Measurements from ENCODE around the gene SYF2. TPM values are rescaled to one million over a fixed set of nuclear protein-coding genes. Genes with fewer than 3 reads are reported as not detected.
A peak's percentile ranks its signal among the peaks of the same experiment; 100 is the strongest.

SYF2 gene
- total and polyA plus RNA-seq, 4 experiments from 2014 or later = 64.3 to 111 (median 74.9) TPM

GRCh38 chr1:25198663-25199252, 33.5 kb downstream of the SYF2 start:
- H3K27ac Mint-ChIP-seq = peak overlapping the region in 2 of 7 donors; percentile 11 to 17
- H3K4me3 Mint-ChIP-seq = no peak overlapping the region
- no peaks in the 10 kb centered on the region for H3K36me3 Mint-ChIP-seq
- no peaks in the 10 kb centered on the region for H3K27me3 ChIP-seq (ENCODE audit: insufficient read depth, low read length)
- no peak for DNase-seq
- H3K4me3 ChIP-seq (ENCODE audit: low read length in 2 of 2) = no peak overlapping the region
- ChIA-PET POLR2A (ENCODE audit: partially characterized antibody) (no interaction called here), CTCF (ENCODE audit: partially characterized antibody) (no interaction called here)
- H3K9me3 Mint-ChIP-seq = no peaks in the 10 kb centered on the region
- no peaks in the 10 kb centered on the region for H3K36me3 ChIP-seq (ENCODE audit: insufficient read depth, low read length)
- no peaks in the 10 kb centered on the region for H3K4me1 ChIP-seq (ENCODE audit: insufficient read depth, low read length)
- peaks cover 3 to 4% of the 10 kb centered on the region in 2 donors for H3K27me3 Mint-ChIP-seq
- intact Hi-C loops (cut with micrococcal nuclease) = no loop called here
- H3K9me3 ChIP-seq (ENCODE audit: control insufficient read depth in 1 of 2, low read length in 2 of 2) = no peaks in the 10 kb centered on the region
- peaks cover 5 to 14% (median 9%) of the 10 kb centered on the region in 4 donors for H3K4me1 Mint-ChIP-seq
- H3K27ac ChIP-seq (ENCODE audit: low read depth, low read length) = no peak overlapping the region

GRCh38 chr1:25197982-25198662, 34.2 kb downstream of the SYF2 start:
- H3K4me3 ChIP-seq (ENCODE audit: low read length in 2 of 2) = no peak overlapping the region
- intact Hi-C loops (cut with micrococcal nuclease) = no loop called here
- Mint-ChIP-seq H3K4me3 (peak overlapping the region in 1 of 8 donors; percentile 6), H3K4me1 (peaks cover 5 to 14% (median 9%) of the 10 kb centered on the region in 4 donors), H3K36me3 (no peaks in the 10 kb centered on the region), H3K9me3 (no peaks in the 10 kb centered on the region), H3K27ac (peak overlapping the region in 5 of 7 donors; percentile 2 to 80 (median 11)), H3K27me3 (peaks cover 4 to 6% of the 10 kb centered on the region in 2 donors)
- no peak for DNase-seq
- CTCF ChIA-PET (ENCODE audit: partially characterized antibody) = interaction anchor here (1.0 kb wide), 1 partner anchor 8 kb away, joined by 3 read pairs; no protein-coding TSS in a partner anchor
- no peaks in the 10 kb centered on the region for H3K36me3 ChIP-seq (ENCODE audit: insufficient read depth, low read length)
- no peaks in the 10 kb centered on the region for H3K4me1 ChIP-seq (ENCODE audit: insufficient read depth, low read length)
- H3K27ac ChIP-seq (ENCODE audit: low read depth, low read length) = no peak overlapping the region
- H3K27me3 ChIP-seq (ENCODE audit: insufficient read depth, low read length) = no peaks in the 10 kb centered on the region
- no peaks in the 10 kb centered on the region for H3K9me3 ChIP-seq (ENCODE audit: control insufficient read depth in 1 of 2, low read length in 2 of 2)
- POLR2A ChIA-PET (ENCODE audit: partially characterized antibody) = no interaction called here

- Histone ChIP-seq H3K27ac (ENCODE audit: low read depth, low read length) (no peak overlapping the region), H3K4me1 (ENCODE audit: insufficient read depth, low read length) (no peaks in the 10 kb centered on the region), H3K4me3 (ENCODE audit: low read length in 2 of 2) (no peak overlapping the region), H3K27me3 (ENCODE audit: insufficient read depth, low read length) (no peaks in the 10 kb centered on the region), H3K9me3 (ENCODE audit: control insufficient read depth in 1 of 2, low read length in 2 of 2) (no peaks in the 10 kb centered on the region), H3K36me3 (ENCODE audit: insufficient read depth, low read length) (no peaks in the 10 kb centered on the region)
- intact Hi-C loops (cut with micrococcal nuclease) = no loop called here
- DNase-seq = no peak
- Mint-ChIP-seq H3K27ac (peak overlapping the region in 1 of 7 donors; percentile 80), H3K36me3 (no peaks in the 10 kb centered on the region), H3K9me3 (no peaks in the 10 kb centered on the region), H3K27me3 (peaks cover 4 to 6% of the 10 kb centered on the region in 2 donors), H3K4me3 (no peak overlapping the region), H3K4me1 (peaks cover 5 to 14% (median 9%) of the 10 kb centered on the region in 4 donors)
- CTCF ChIA-PET (ENCODE audit: partially characterized antibody) = interaction anchor here (0.9 to 1.2 kb wide), 3 partner anchors 7 to 9 kb away, joined by 3 to 5 read pairs (median 3); no protein-coding TSS in a partner anchor
- POLR2A ChIA-PET (ENCODE audit: partially characterized antibody) = no interaction called here
Observed at GRCh38 chr1:25197235-25197975, 34.9 kb downstream of the SYF2 start.

GRCh38 chr1:25196830-25197229, 35.5 kb downstream of the SYF2 start:
- Histone ChIP-seq H3K27ac (ENCODE audit: low read depth, low read length) (no peak overlapping the region), H3K36me3 (ENCODE audit: insufficient read depth, low read length) (no peaks in the 10 kb centered on the region), H3K9me3 (ENCODE audit: control insufficient read depth in 1 of 2, low read length in 2 of 2) (no peaks in the 10 kb centered on the region), H3K4me3 (ENCODE audit: low read length in 2 of 2) (no peak overlapping the region), H3K27me3 (ENCODE audit: insufficient read depth, low read length) (no peaks in the 10 kb centered on the region), H3K4me1 (ENCODE audit: insufficient read depth, low read length) (no peaks in the 10 kb centered on the region)
- ChIA-PET POLR2A (ENCODE audit: partially characterized antibody) (no interaction called here), CTCF (ENCODE audit: partially characterized antibody) (interaction anchor here (0.9 to 1.2 kb wide), 2 partner anchors 8 to 10 kb away, joined by 3 to 5 read pairs; no protein-coding TSS in a partner anchor)
- DNase-seq = no peak
- H3K36me3 Mint-ChIP-seq = no peaks in the 10 kb centered on the region
- intact Hi-C loops (cut with micrococcal nuclease) = no loop called here
- peak overlapping the region in 1 of 7 donors; percentile 64 for H3K27ac Mint-ChIP-seq
- peaks cover 5 to 14% (median 9%) of the 10 kb centered on the region in 4 donors for H3K4me1 Mint-ChIP-seq
- no peaks in the 10 kb centered on the region for H3K9me3 Mint-ChIP-seq
- H3K27me3 Mint-ChIP-seq = peaks cover 4 to 6% of the 10 kb centered on the region in 2 donors
- no peak overlapping the region for H3K4me3 Mint-ChIP-seq

- H3K27me3 Mint-ChIP-seq = peaks cover 4 to 6% of the 10 kb centered on the region in 2 donors
- no peaks in the 10 kb centered on the region for H3K9me3 Mint-ChIP-seq
- H3K4me3 Mint-ChIP-seq = no peak overlapping the region
- H3K27ac Mint-ChIP-seq = no peak overlapping the region
- H3K36me3 Mint-ChIP-seq = no peaks in the 10 kb centered on the region
- Histone ChIP-seq H3K27ac (ENCODE audit: low read depth, low read length) (no peak overlapping the region), H3K27me3 (ENCODE audit: insufficient read depth, low read length) (no peaks in the 10 kb centered on the region), H3K4me3 (ENCODE audit: low read length in 2 of 2) (no peak overlapping the region), H3K4me1 (ENCODE audit: insufficient read depth, low read length) (no peaks in the 10 kb centered on the region), H3K9me3 (ENCODE audit: control insufficient read depth in 1 of 2, low read length in 2 of 2) (no peaks in the 10 kb centered on the region), H3K36me3 (ENCODE audit: insufficient read depth, low read length) (no peaks in the 10 kb centered on the region)
- no peak for DNase-seq
- CTCF ChIA-PET (ENCODE audit: partially characterized antibody) = interaction anchor here (1.2 kb wide), 1 partner anchor 9 kb away, joined by 5 read pairs; no protein-coding TSS in a partner anchor
- POLR2A ChIA-PET (ENCODE audit: partially characterized antibody) = no interaction called here
- H3K4me1 Mint-ChIP-seq = peaks cover 5 to 14% (median 9%) of the 10 kb centered on the region in 4 donors
- intact Hi-C loops (cut with micrococcal nuclease) = no loop called here
Observed at GRCh38 chr1:25195835-25196234, 36.5 kb downstream of the SYF2 start.

GRCh38 chr1:25194572-25195020, 37.7 kb downstream of the SYF2 start:
- Mint-ChIP-seq H3K4me3 (no peak overlapping the region), H3K36me3 (no peaks in the 10 kb centered on the region), H3K27me3 (peaks cover 4 to 6% of the 10 kb centered on the region in 2 donors), H3K9me3 (no peaks in the 10 kb centered on the region), H3K27ac (no peak overlapping the region), H3K4me1 (peaks cover 5 to 14% (median 9%) of the 10 kb centered on the region in 4 donors)
- Histone ChIP-seq H3K36me3 (ENCODE audit: insufficient read depth, low read length) (no peaks in the 10 kb centered on the region), H3K4me1 (ENCODE audit: insufficient read depth, low read length) (no peaks in the 10 kb centered on the region), H3K27ac (ENCODE audit: low read depth, low read length) (no peak overlapping the region), H3K9me3 (ENCODE audit: control insufficient read depth in 1 of 2, low read length in 2 of 2) (no peaks in the 10 kb centered on the region), H3K27me3 (ENCODE audit: insufficient read depth, low read length) (no peaks in the 10 kb centered on the region), H3K4me3 (ENCODE audit: low read length in 2 of 2) (no peak overlapping the region)
- no peak for DNase-seq
- POLR2A ChIA-PET (ENCODE audit: partially characterized antibody) = no interaction called here
- CTCF ChIA-PET (ENCODE audit: partially characterized antibody) = interaction anchor here (0.6 to 1.2 kb wide), 2 partner anchors 10 to 11 kb away, joined by 3 to 4 read pairs; no protein-coding TSS in a partner anchor
- intact Hi-C loops (cut with micrococcal nuclease) = no loop called here

GRCh38 chr1:25194054-25194453, 38.2 kb downstream of the SYF2 start:
- Mint-ChIP-seq H3K27ac (no peak overlapping the region), H3K4me3 (no peak overlapping the region), H3K36me3 (no peaks in the 10 kb centered on the region), H3K9me3 (no peaks in the 10 kb centered on the region), H3K27me3 (peaks cover 4 to 6% of the 10 kb centered on the region in 2 donors), H3K4me1 (peaks cover 5 to 14% (median 9%) of the 10 kb centered on the region in 4 donors)
- H3K9me3 ChIP-seq (ENCODE audit: control insufficient read depth in 1 of 2, low read length in 2 of 2) = no peaks in the 10 kb centered on the region
- intact Hi-C loops (cut with micrococcal nuclease) = no loop called here
- H3K27ac ChIP-seq (ENCODE audit: low read depth, low read length) = no peak overlapping the region
- ChIA-PET CTCF (ENCODE audit: partially characterized antibody) (interaction anchor here (0.6 kb wide), 1 partner anchor 11 kb away, joined by 3 read pairs; no protein-coding TSS in a partner anchor), POLR2A (ENCODE audit: partially characterized antibody) (no interaction called here)
- no peaks in the 10 kb centered on the region for H3K36me3 ChIP-seq (ENCODE audit: insufficient read depth, low read length)
- no peaks in the 10 kb centered on the region for H3K4me1 ChIP-seq (ENCODE audit: insufficient read depth, low read length)
- H3K27me3 ChIP-seq (ENCODE audit: insufficient read depth, low read length) = no peaks in the 10 kb centered on the region
- no peak for DNase-seq
- no peak overlapping the region for H3K4me3 ChIP-seq (ENCODE audit: low read length in 2 of 2)
